Measurements from ENCODE around the gene DDX24.

Gene DDX24

GRCh38 chr14:94113908-94114588, 33.0 kb upstream of the DDX24 start:
- no peak for DNase-seq

GRCh38 chr14:94113490-94113889, 32.5 kb upstream of the DDX24 start:
- no peak for DNase-seq

GRCh38 chr14:94113073-94113472, 32.1 kb upstream of the DDX24 start:
- no peak for DNase-seq

- DNase-seq: no peak
These were observed 31.6 kb upstream of the DDX24 start for GRCh38 chr14:94112513-94113063.

GRCh38 chr14:94111276-94112095, 30.5 kb upstream of the DDX24 start:
- no peak for DNase-seq

- no peak for DNase-seq
These were observed 29.7 kb upstream of the DDX24 start, which contains the start of gene IFI27 for GRCh38 chr14:94110552-94111181. TSS of gene IFI27 (plus strand) at chr14:94110736.

GRCh38 chr14:94109915-94110250, 28.9 kb upstream of the DDX24 start:
- no peak for DNase-seq

GRCh38 chr14:94104731-94105130, 23.7 kb upstream of the DDX24 start:
- no peak for DNase-seq

- no peak for DNase-seq
These were observed 22.6 kb upstream of the DDX24 start for GRCh38 chr14:94103554-94104150.

- no peak for DNase-seq
These were observed 21.9 kb upstream of the DDX24 start for GRCh38 chr14:94102768-94103482.

GRCh38 chr14:94101748-94102147, 20.7 kb upstream of the DDX24 start:
- DNase-seq: no peak

GRCh38 chr14:94100847-94101246, 19.8 kb upstream of the DDX24 start:
- DNase-seq: no peak

- DNase-seq: no peak
These were observed 18.0 kb upstream of the DDX24 start for GRCh38 chr14:94099006-94099405.

GRCh38 chr14:94098326-94098992, 17.5 kb upstream of the DDX24 start:
- DNase-seq: no peak

- DNase-seq: no peak
These were observed 16.1 kb upstream of the DDX24 start for GRCh38 chr14:94097091-94097490.

GRCh38 chr14:94093418-94093817, 12.4 kb upstream of the DDX24 start:
- DNase-seq: no peak

- no peak for DNase-seq
These were observed 8.5 kb upstream of the DDX24 start for GRCh38 chr14:94089479-94089878.

GRCh38 chr14:94088516-94088915, 7.5 kb upstream of the DDX24 start:
- no peak for DNase-seq

GRCh38 chr14:94087891-94088290, 6.9 kb upstream of the DDX24 start:
- no peak for DNase-seq

GRCh38 chr14:94081386-94081820, 401 bp upstream of the DDX24 start:
- DNase-seq: no peak

GRCh38 chr14:94079891-94080620, 946 bp downstream of the DDX24 start:
- no peak for DNase-seq
